HG03521 (cell line): ENCODE measurements around the gene PAF1.

Experiments
- ATAC-seq: cut with Tn5 transposase; IDR thresholded peaks from one replicate; pipeline ENCODE4 v1.9.1; 2021; ENCODE audit warnings: mild to moderate bottlenecking, moderate library complexity; ENCODE audit not compliant: unreplicated experiment

PAF1 gene

DNA sequence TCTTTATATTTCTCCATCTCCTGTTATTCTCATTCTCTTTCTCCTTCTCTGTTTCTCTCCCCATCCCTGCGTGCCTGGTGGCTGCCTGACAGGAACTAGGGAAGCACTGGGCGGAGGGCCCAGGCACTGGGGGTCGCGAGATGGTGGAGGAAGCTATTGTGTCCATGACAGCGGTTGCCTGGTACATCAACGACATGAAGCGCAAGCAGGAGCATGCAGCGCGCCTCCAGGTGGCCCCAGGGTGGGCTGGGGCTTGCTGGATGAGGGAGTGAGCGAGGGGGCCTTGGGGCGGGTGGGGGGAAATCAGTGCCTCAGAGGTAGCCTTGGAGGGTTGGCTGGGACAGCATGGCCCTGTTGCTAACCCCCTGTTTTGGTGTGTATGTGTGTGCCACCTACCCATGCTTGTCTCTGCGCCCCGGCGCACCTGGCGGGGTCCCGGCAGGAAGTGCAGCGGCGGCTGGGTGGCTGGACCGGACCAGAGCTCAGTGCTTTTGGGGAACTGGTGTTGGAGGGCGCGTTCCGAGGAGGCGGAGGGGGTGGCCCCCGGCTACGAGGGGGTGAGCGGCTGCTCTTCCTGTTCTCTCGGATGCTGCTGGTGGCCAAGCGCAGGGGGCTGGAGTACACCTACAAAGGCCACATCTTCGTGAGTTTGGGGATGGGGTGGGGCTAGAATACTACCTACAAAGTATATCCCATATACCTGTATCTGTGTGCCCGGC lies 26.7 kb upstream of the PAF1 start:
- no peak for ATAC-seq

- ATAC-seq: no peak
Observed at GRCh38 chr19:39416152-39417120, 25.5 kb upstream of the PAF1 start.

- no peak for ATAC-seq
Observed at GRCh38 chr19:39415111-39416046, 24.5 kb upstream of the PAF1 start.

GRCh38 chr19:39413911-39414608 lies 23.2 kb upstream of the PAF1 start:
- ATAC-seq: no peak

DNA sequence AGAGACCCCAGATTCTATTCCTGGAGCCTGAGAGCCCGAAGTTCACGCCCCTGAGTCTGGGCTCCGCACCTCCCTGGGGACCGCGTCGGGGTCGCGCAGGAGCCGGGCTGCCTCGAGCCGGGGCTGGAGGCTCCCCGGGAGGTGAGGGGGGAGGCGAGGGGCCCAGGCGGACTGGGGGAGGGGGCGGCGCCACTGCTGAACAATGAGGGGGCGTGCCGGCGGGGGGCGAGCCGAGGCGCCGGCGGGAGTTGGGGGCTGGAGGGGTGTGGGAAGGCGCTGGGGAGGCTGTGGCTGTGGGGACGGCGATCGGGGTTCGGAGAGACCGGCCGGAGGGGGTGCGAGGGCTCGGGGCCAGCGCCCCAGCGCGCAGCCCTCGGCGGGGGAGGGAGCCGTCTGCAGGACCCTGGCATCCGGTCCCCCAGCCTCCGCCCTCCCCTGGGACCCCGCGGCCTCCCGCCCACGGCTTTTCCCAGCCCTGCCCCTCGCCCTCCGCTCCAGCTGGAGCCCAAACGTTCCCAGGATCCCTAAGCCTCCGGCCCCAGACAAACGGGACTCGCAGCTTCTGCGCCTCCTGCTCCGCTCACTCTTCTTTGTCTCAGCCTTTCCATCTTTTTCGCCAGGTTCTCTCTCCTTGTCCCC lies 22.5 kb upstream of the PAF1 start:
- no peak for ATAC-seq

- no peak for ATAC-seq
Observed at GRCh38 chr19:39412867-39413271, 22.0 kb upstream of the PAF1 start.

- peak; percentile 45 for ATAC-seq
Observed at GRCh38 chr19:39412100-39412866, 21.4 kb upstream of the PAF1 start, which contains the start of gene PLEKHG2. TSS of gene PLEKHG2 (plus strand) at chr19:39412669. CDS start at chr19:39414087, 1,418 bp downstream.

DNA sequence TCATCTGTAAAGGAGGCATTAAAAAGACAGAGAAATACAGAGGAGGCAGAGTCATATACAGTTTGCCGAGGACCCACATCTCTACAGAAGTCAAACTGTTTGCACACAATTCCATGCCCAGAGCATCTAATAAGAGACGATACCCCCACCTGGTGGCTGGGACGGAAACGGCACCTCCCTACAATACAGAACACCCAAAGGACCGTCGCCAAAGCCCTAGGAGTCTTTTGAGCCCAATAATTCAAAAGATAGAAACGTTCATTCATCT lies 20.9 kb upstream of the PAF1 start:
- peak; percentile 16 for ATAC-seq

- no peak for ATAC-seq
Observed at GRCh38 chr19:39411081-39411831, 20.4 kb upstream of the PAF1 start.

DNA sequence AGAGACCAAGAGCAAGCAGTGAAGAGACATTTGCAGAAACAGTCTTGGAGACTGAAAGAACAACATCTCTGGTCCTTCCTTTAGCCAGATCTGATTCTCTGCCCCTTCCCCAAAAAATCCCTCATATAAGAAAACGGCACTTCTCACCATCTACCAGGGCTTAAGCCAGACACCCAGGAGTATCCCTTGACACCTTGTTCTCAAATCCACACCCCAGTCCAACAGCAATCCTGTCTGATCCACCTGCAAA lies 19.9 kb upstream of the PAF1 start:
- no peak for ATAC-seq

DNA sequence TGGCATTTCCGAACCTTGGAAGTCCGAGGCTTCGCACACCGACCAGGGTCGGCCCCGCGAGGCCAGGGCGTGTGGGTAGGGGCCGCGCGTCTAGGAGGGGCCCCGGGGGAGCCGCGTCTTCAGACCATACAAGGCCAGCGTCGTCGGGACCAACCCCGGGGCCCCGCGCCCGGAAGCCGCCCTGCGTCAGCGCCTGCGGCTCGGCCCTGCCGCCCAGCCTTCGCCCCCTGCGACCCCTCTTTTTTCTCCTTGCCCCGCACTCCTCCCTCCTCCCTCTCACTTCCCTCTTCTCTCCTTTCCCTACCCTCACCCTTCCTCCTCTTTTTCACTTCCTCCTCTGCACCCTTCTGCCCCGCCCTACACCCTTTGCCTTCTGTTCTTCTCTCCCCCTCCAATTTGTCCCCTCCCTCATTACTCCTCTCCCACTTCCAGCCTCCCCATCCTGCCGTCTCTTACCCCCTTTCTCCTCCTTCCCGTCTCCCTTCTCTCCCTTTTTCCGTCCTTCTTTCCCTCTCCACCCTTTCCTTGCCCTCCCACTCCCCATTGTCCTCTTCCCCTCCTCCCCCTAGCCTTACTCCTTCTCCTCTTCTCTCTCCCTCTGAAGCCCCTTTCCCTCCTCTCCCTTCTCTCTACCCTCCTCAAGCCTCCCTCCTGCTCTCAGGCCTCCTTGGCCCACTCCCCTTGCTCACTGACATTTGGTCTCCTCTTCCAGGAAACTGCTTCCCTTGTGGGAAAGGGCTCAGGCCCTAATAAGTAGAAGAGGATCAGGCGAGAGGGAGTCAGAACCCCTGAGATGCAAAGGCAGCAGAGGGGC lies 19.3 kb upstream of the PAF1 start:
- peak; percentile 17 for ATAC-seq

GRCh38 chr19:39409208-39410016 lies 18.5 kb upstream of the PAF1 start:
- ATAC-seq: no peak

GRCh38 chr19:39408392-39409207 lies 17.7 kb upstream of the PAF1 start:
- ATAC-seq: no peak

GRCh38 chr19:39407660-39408391 lies 16.9 kb upstream of the PAF1 start:
- ATAC-seq: no peak

DNA sequence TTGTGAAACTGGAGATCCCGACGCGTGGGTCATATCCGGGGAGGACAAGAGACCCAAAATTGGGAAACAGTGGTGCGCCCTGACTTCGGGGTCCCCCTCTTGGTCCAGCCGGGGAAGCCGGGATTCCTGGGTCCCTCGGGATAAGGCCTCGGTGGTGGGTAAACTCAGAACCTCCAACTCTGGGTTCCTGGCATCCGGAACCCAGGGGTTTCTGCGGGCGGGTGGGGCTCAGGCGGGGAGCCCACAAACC lies 16.4 kb upstream of the PAF1 start:
- ATAC-seq: no peak
